Stimulated activated CD8-positive, alpha-beta memory T cell treated with anti-CD3 and anti-CD28 coated beads, Interleukin-15, amount 100 ng/mL, for 48 hours (primary cell): ENCODE results near the gene ZNF225.
A peak's percentile ranks its signal among the peaks of the same experiment; 100 is the strongest.
"Not testable (repeated sequence)": the region's sequence is repeated elsewhere in the genome, so short reads cannot be mapped to it uniquely, and the experiment has no call there.

ENCODE experiments used
- DNase-seq, 2 donors: peaks; one replicate each; pipeline ENCODE4 v3.0.0-alpha.2; 2020; ENCODE audit warnings: low read depth in 2 of 2

ZNF225 gene

GRCh38 chr19:44163789-44164188 lies 50.6 kb downstream of the ZNF225 start:
- no peak for DNase-seq

DNA sequence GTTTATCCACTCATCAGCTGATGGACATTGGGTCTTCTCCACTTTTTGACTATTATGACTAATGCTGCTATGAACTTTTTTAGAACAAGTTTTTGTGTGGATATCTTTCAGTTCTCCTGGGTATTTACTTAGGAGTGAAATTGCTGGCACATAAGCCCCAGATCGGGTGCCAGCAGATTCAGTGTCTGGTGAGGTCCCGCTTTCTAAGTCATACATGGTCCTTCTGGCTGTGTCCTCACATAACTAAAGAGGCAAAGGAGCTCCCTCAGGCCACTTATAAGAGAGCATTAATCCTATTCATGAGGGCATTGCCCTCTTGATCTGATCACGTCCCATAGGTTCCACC lies 51.1 kb downstream of the ZNF225 start:
- no peak for DNase-seq

GRCh38 chr19:44164673-44165512 lies 51.7 kb downstream of the ZNF225 start, which contains the start of gene ZNF226:
TSS of gene ZNF226 (plus strand) at chr19:44165100. CDS start at chr19:44170081, 4,981 bp downstream.
- peak; percentile 69 to 77 for DNase-seq

GRCh38 chr19:44170660-44171059 lies 57.5 kb downstream of the ZNF225 start:
- not testable (repeated sequence) for DNase-seq

DNA sequence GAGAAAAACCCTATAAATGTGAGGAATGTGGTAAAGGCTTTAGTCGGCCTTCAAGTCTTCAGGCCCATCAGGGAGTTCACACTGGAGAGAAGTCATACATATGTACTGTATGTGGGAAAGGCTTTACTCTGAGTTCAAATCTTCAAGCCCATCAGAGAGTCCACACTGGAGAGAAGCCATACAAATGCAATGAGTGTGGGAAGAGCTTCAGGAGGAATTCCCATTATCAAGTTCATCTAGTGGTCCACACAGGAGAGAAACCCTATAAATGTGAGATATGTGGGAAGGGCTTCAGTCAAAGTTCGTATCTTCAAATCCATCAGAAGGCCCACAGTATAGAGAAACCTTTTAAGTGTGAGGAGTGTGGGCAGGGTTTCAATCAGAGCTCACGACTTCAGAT lies 63.4 kb downstream of the ZNF225 start:
- DNase-seq: no peak

- no peak for DNase-seq
Observed at GRCh38 chr19:44180968-44181367, 67.8 kb downstream of the ZNF225 start.

DNA sequence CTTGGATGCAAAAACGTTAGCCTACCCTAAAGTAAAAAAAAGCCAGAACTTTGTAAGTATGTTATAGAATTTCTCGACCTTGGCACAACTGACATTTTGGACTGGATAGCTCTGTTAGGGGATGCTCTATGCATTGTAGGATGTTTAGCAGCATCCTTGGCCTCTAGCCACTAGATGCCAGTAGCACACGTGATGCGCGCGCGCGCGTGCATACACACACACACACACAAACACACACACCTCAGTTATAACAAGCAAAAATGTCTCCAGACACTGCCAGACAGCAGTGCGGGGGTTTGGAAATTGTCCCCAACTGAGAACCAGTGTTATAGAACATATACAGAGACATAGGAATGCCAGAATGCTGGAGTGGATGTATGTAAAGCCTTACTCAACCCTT lies 68.9 kb downstream of the ZNF225 start:
- no peak for DNase-seq
